CD14-positive monocyte (primary cell): ENCODE measurements around the gene EYA3. TPM values are rescaled to one million over a fixed set of nuclear protein-coding genes. Genes with fewer than 3 reads are reported as not detected.

ENCODE experiments used
- DNase-seq, 3 donors: peaks; one replicate each; pipeline ENCODE4 v3.0.0-alpha.2; 2011 to 2022
- H2AFZ ChIP-seq: 2 replicates; pipeline ENCODE4 v1.6.0; 2012; ENCODE audit warnings: mild to moderate bottlenecking, low read depth, low read length, inconsistent platforms; ENCODE audit not compliant: insufficient read depth, poor library complexity, severe bottlenecking
- H3K27ac ChIP-seq, 2 donors: 1 replicate in 1 of 2; 2 replicates in 1 of 2; pipeline ENCODE4 v1.5.1; 2012 to 2013; ENCODE audit warnings: low read length in 2 of 2, control low read depth in 1 of 2, inconsistent platforms in 1 of 2, low read depth in 1 of 2, mild to moderate bottlenecking in 1 of 2
- H3K27me3 ChIP-seq, 2 donors: one replicate each; pipeline versions ENCODE4 v1.6.0 to v1.6.1; 2011 to 2013; ENCODE audit warnings: low read length in 2 of 2; ENCODE audit not compliant: control insufficient read depth in 2 of 2, insufficient read depth in 2 of 2
- H3K36me3 ChIP-seq, 2 donors: replicated peaks in 1 of 2; 1 replicate in 1 of 2; 2 replicates in 1 of 2; pipeline versions ENCODE4 v1.5.1 to v1.6.1; 2012 to 2013; ENCODE audit warnings: low read length in 2 of 2, control low read depth in 1 of 2, inconsistent platforms in 1 of 2, mild to moderate bottlenecking in 1 of 2; ENCODE audit not compliant: insufficient read depth in 2 of 2, control insufficient read depth in 1 of 2
- H3K4me1 ChIP-seq, 2 donors: 1 replicate in 1 of 2; 2 replicates in 1 of 2; pipeline versions ENCODE4 v1.5.1 to v1.6.1; 2012 to 2013; ENCODE audit warnings: low read length in 2 of 2, control low read depth in 1 of 2, inconsistent platforms in 1 of 2, mild to moderate bottlenecking in 1 of 2, moderate library complexity in 1 of 2; ENCODE audit not compliant: insufficient read depth in 2 of 2, control insufficient read depth in 1 of 2
- H3K4me2 ChIP-seq: replicated peaks from 2 replicates; pipeline ENCODE3; 2012; ENCODE audit warnings: low read length, moderate library complexity, mild to moderate bottlenecking; ENCODE audit not compliant: poor library complexity, severe bottlenecking; ENCODE audit errors: extremely low read depth
- H3K4me3 ChIP-seq, 3 experiments: fragments of 200-600 bp in 1 of 3; sonication (generic) in 1 of 3; replicated peaks in 1 of 3; 1 replicate in 2 of 3; 2 replicates in 1 of 3; pipeline ENCODE4 v1.5.1; 2011 to 2013; ENCODE audit warnings: low read length in 3 of 3, mild to moderate bottlenecking in 3 of 3, control low read depth in 2 of 3, low read depth in 2 of 3, inconsistent platforms in 1 of 3, moderate library complexity in 1 of 3
- H3K79me2 ChIP-seq: 2 replicates; pipeline ENCODE4 v1.6.0; 2012; ENCODE audit warnings: mild to moderate bottlenecking, control low read depth, inconsistent platforms, low read length, moderate library complexity; ENCODE audit not compliant: insufficient read depth
- H3K9ac ChIP-seq: 2 replicates; pipeline ENCODE4 v1.6.0; 2017; ENCODE audit warnings: low read length, mild to moderate bottlenecking; ENCODE audit not compliant: insufficient read depth, poor library complexity, severe bottlenecking
- H3K9me3 ChIP-seq, 2 donors: replicated peaks in 1 of 2; 1 replicate in 1 of 2; 2 replicates in 1 of 2; pipeline versions ENCODE4 v1.5.1 to v1.6.1; 2012 to 2013; ENCODE audit warnings: low read length in 2 of 2, control low read depth in 1 of 2; ENCODE audit not compliant: control insufficient read depth in 1 of 2, insufficient read depth in 1 of 2
- H4K20me1 ChIP-seq: 2 replicates; pipeline ENCODE4 v1.6.0; 2012; ENCODE audit warnings: mild to moderate bottlenecking, low read length, control low read depth, moderate library complexity; ENCODE audit not compliant: insufficient read depth
- H3K27ac Mint-ChIP-seq, 7 donors: one replicate each; pipeline ENCODE4 v1.8.0; 2020; ENCODE audit warnings: mild to moderate bottlenecking in 7 of 7, mixed read lengths in 7 of 7, moderate library complexity in 6 of 7, inconsistent platforms in 2 of 7
- H3K27me3 Mint-ChIP-seq, 3 donors: one replicate each; pipeline ENCODE4 v1.8.0; 2021 to 2022; ENCODE audit warnings: low read depth in 3 of 3, mild to moderate bottlenecking in 3 of 3, mixed read lengths in 3 of 3, moderate library complexity in 3 of 3, inconsistent platforms in 1 of 3
- H3K36me3 Mint-ChIP-seq, 2 donors: one replicate each; pipeline ENCODE4 v1.8.0; 2020; ENCODE audit warnings: mixed read lengths in 2 of 2, inconsistent platforms in 1 of 2, mild to moderate bottlenecking in 1 of 2
- H3K4me1 Mint-ChIP-seq: one replicate; pipeline ENCODE4 v1.8.0; 2020; ENCODE audit warnings: mild to moderate bottlenecking, mixed read lengths
- H3K4me3 Mint-ChIP-seq, 2 donors: one replicate each; pipeline ENCODE4 v1.8.0; 2020; ENCODE audit warnings: mild to moderate bottlenecking in 2 of 2, mixed read lengths in 2 of 2, moderate library complexity in 1 of 2
- H3K9me3 Mint-ChIP-seq, 7 donors: one replicate each; pipeline ENCODE4 v1.8.0; 2020 to 2022; ENCODE audit warnings: mixed read lengths in 7 of 7, mild to moderate bottlenecking in 6 of 7, moderate library complexity in 6 of 7, inconsistent platforms in 2 of 7
- CTCF ChIP-seq: fragments of 200-600 bp; IDR thresholded peaks from one replicate; pipeline ENCODE4 v1.8.0; 2022; ENCODE audit warnings: antibody characterized with exemption, mild to moderate bottlenecking
- WGBS: methylation state at CpG from one replicate; pipeline ENCODE4 v1.1.5; 2013; ENCODE audit warnings: missing lambda C conversion rate; ENCODE audit not compliant: insufficient coverage; 5-methylcytosine and 5-hydroxymethylcytosine counted together
- intact Hi-C, 2 donors: fragments of 100-400 bp; cut with micrococcal nuclease; formaldehyde crosslinking; loops; one replicate each; pipeline versions ENCODE4 v1.15.0 to v1.15.1; 2023
- polyA plus RNA-seq, 3 donors: library from polyadenylated mRNA; depleted of rRNA in 1 of 3; unstranded in 2 of 3; stranded (reverse) in 1 of 3; fragments of 300-500 nt in 2 of 3; fragments of >200 nt in 1 of 3; fragmentation: Illumina TruSeq in 2 of 3; gene quantifications; 1 replicate in 2 of 3; 2 replicates in 1 of 3; pipeline ENCODE4 v1.2.3, GENCODE V29; 2012 to 2021

Gene EYA3
- polyA plus RNA-seq, 3 donors: 3.3 to 21.1 (median 3.7) TPM

DNA sequence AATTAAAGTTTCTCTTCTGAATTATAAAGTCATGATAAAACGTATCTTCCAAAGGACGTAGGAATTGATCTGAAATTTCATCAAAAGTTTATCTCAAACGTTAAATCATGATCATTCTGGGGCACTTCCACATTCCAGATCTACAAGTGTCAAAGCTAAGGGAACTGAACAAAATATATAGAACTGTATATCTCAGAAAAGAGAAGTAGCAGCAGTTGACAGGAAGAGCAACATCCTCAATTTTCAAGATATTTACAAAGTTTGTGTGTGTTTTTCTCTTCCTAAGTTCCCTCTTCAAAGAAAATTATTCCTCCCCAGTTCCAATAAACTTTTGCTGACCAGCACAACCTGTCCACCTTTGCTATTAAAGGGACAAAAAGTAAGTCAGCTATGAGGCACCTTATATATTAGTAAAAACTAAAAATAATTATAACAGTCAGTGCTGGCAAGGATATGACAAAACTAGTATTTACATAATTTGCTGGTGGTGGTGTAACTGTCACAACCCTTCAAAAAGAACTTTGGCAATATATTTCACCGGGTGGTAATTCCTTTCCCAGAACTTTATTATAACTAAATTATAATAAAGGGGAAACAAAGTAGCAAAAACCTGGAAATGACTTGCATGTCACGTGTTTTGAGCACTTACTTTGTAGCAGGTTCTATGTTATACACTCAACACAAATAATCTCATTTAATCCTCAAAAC lies 38.5 kb upstream of the EYA3 start:
- Mint-ChIP-seq H3K4me1 (peaks cover 65% of the 10 kb centered on the region), H3K36me3 (no peaks in the 10 kb centered on the region), H3K4me3 (peak overlapping the region; percentile 62 to 90), H3K27ac (peak overlapping the region; percentile 96 to 99 (median 98)), H3K27me3 (no peaks in the 10 kb centered on the region), H3K9me3 (no peaks in the 10 kb centered on the region)
- no peak for TF ChIP-seq CTCF
- WGBS: no CpG with 5 or more reads among the region's 5 CpGs
- H3K9ac ChIP-seq: peak overlapping the region; percentile 59
- peak overlapping the region; percentile 79 to 95 for H3K27ac ChIP-seq
- no peaks in the 10 kb centered on the region for H4K20me1 ChIP-seq
- intact Hi-C loops: no loop called here
- no peaks in the 10 kb centered on the region for H3K36me3 ChIP-seq
- DNase-seq: peak in 2 of 3 donors; percentile 76 to 86
- H3K27me3 ChIP-seq: no peaks in the 10 kb centered on the region
- peak overlapping the region; percentile 72 for H3K4me2 ChIP-seq
- H3K9me3 ChIP-seq: no peaks in the 10 kb centered on the region
- peaks cover 16% of the 10 kb centered on the region for H3K79me2 ChIP-seq
- H3K4me3 ChIP-seq: peak overlapping the region; percentile 10 to 73 (median 47)
- H2AFZ ChIP-seq: no peak overlapping the region
- peaks cover 72 to 86% of the 10 kb centered on the region in 2 donors for H3K4me1 ChIP-seq

DNA sequence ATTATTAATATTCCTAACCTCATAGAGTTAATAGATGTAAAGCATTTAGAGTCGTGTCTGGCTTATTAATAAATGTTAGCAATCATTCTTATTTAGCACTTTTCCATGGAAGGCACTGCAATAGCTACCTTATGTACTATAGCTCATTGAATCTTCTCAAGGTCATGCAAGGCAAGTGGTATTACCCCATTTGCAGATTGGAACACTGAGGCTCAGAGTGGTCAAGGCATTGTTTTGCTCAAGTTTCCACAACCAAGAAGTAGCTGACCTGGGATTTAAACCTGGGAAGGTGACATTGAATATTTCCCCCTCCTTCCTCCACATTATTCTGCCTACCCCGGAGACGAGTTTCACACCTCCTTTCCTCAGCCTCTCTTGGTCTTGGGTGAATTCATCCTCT lies 37.8 kb upstream of the EYA3 start:
- WGBS: no CpG with 5 or more reads among the region's 3 CpGs
- H3K4me3 Mint-ChIP-seq: peak overlapping the region; percentile 62 to 90
- no peak for DNase-seq

More for the DNA sequence above, 37.8 kb upstream of the EYA3 start:
- H3K4me3 ChIP-seq: peak overlapping the region; percentile 10 to 73 (median 47)
- peaks cover 74 to 86% of the 10 kb centered on the region in 2 donors for H3K4me1 ChIP-seq
- H3K9me3 ChIP-seq: no peaks in the 10 kb centered on the region
- H3K27ac ChIP-seq: peak overlapping the region; percentile 67 to 95
- no peaks in the 10 kb centered on the region for H3K27me3 Mint-ChIP-seq
- no peak for TF ChIP-seq CTCF
- H3K9me3 Mint-ChIP-seq: no peaks in the 10 kb centered on the region
- intact Hi-C loops: no loop called here
- no peak overlapping the region for H2AFZ ChIP-seq
- peak overlapping the region; percentile 72 for H3K4me2 ChIP-seq
- H3K36me3 Mint-ChIP-seq: no peaks in the 10 kb centered on the region
- no peaks in the 10 kb centered on the region for H4K20me1 ChIP-seq
- peak overlapping the region; percentile 59 for H3K9ac ChIP-seq
- peaks cover 67% of the 10 kb centered on the region for H3K4me1 Mint-ChIP-seq
- H3K27ac Mint-ChIP-seq: peak overlapping the region; percentile 96 to 99 (median 98)
- H3K27me3 ChIP-seq: no peaks in the 10 kb centered on the region
- no peaks in the 10 kb centered on the region for H3K36me3 ChIP-seq
- H3K79me2 ChIP-seq: peaks cover 16% of the 10 kb centered on the region
